GM04504 (cell line): ENCODE results near the gene CAMTA1.

Experiments used
- DNase-seq: peaks from one replicate; pipeline ENCODE4 v3.0.0-alpha.2; 2012; ENCODE audit warnings: low read depth

Gene CAMTA1

DNA sequence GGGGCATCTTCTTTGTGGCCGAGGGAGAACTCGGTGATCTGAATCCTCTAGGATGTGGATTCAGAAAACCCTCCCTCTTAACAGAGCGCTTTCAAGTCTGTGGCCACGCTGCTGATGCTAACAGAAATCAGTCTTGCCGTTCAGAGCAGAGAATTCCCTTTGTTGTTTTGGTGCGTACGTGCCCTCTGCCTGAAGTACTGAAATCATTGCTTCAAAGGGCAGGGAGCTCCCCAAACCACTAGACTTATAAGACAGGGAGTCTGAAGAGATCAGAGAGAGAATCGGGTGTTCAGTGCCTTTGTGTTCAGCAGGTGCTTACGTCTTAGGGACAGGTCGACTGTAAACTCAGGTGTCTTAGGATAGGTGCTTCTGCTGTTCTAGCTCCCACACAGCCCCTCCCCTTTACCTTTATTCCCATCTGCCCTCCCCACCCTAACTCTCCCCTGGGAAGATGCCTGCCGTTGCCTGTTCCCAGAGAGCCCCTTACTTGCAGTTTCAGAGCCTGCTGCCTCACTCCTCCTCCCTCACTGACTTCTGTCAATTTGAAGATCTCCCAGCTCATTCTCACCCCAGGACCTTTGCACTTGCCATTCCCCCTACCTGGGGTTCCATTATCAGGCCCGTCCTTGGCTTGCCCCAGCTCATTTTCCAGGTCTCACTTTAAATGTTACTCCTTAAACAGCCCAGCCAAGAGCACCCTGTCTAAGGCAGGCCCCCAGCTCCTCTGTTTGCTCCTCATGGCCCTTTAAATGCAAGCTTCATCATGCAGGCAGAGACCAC lies 143.0 kb downstream of the CAMTA1 start:
- DNase-seq, result no peak

DNA sequence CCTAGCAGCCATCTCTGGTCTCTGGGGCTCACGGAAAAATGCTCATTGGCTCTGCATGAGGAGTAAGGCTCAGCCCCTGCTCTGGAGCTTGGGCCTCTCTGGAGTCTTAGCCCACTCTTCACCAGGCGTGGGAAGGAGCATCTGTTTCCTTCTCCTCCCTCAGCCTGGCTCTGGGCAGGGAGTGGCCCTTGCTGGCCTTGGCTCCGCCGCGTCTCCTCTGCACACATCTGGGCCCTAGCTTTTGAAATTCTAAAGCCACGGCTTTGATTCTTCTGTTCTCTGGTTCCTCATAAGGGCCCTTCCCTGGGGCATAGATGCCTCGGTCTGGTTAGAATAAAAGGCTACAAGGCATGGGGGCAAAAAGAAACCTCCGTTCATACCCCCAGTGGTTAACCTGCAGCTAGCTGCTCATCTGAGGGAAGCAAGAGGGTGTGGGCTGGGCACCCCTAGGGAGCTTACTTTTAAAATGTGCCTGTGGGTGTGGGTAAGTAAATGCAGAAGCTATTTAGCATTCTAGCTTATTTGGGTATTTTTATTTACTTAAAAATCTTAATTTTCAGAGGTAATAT lies 145.6 kb downstream of the CAMTA1 start:
- DNase-seq, result no peak

DNA sequence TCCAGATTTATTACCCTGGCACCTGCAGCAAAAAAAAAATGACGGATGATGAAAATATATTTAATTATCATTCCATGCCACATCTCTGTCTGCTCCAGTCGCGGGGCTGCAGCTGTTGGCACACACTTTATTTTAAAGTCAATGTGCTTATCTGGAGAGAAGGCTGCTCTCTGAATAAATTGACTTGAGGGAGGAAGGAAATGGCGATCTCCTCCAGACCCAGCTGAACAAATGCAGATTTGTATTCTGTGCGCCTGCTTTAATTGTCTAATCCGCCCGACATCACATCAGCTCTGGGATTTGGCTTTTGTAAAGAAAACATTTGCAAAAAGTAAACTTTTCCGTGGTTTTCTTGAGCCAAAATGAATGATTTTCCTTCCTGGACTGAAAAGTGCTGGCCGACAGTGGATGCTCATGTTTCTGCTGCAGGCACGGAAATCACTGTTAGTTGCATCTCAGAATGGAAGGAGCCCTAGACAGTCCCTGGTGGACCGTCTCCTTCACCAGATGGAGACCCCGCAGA lies 150.2 kb downstream of the CAMTA1 start:
- no peak for DNase-seq

DNA sequence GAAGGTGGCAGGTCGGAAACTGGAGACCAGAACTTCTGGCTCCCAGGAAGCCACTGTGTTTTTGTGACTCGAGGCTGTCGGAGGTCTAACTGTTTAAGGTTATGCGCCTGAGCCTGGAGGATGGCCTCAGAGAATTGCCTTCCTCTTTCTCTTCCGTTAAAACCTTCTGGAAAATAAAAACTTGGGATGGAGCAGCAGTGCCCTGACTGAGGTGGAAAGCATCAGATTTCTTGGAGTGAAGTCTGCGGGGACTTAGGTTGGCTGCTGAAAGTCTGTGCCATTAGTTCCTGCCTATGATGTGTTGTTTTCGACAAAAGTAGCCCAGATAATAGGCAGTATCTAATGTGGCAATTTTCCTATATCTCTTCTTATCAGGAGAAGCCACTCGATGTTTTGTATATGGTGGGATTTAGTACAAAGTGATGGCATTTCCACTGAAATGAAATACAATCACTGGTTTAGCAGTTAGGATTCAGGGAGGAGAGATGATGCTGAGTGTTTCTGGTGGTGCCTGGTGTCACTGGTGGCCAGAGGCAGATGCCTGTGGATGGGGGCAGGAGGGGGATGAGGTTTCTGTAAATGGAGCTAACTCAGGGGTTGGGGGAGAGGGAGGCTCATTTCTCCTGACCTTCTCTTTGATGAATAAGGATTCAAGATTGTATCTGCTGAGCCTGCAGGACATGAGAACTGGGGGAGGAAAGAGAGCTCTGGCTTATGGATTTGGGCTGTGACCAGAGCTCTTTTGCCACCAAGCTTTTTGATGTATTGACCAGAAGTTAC lies 150.8 kb downstream of the CAMTA1 start:
- no peak for DNase-seq

DNA sequence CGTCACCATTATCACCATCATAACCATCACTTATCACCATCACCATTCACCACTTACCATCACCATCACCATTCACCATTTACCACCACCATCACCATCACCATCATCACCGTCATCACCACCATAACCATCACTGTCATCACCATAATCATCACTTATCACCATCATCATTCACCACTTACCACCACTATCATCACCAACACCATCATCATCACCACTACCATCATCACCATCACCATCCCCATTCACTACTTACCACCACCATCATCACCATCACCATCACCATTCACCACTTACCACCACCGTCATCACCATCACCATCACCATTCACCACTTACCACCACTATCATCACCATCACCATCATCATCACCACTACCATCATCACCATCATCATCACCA lies 151.8 kb downstream of the CAMTA1 start:
- no peak for DNase-seq

DNA sequence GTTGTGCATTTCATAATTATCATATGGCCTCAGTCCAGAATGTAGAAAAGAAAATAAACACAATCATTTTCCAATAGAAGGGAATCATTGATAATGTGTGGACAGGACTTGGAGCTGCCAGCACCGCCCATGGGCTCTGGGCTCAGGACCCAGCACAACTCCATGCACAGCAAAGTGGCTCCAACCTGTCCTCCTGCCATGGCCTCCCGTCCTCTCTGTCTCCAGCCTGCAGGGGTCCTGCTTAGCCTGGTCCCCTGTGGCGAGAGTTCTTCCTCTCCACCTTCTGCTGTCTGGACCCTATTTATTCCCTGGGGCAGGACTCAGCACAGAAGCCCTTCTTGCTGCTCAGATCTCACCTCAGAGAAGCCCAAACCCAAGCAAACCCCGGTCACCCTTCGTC lies 154.1 kb downstream of the CAMTA1 start:
- DNase-seq, result no peak

DNA sequence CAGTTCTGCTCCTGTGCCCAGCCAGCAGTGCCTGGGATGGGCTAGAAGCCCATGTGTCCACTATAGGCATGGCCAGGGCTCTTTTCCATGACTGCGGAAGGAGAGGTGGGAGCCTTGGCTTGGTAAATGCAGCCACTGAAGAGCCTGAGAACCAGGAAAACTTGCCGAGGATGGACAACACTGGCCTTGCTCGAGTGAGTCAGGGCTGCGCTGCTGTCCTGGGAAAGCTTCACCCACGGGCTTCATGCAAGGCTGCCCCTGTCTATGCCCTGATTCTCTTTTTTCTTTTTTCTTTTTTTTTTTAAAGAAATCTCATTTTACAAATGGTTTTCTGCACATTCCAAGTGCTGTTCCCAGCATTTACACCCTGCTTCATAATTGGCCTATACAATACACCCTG lies 156.5 kb downstream of the CAMTA1 start:
- no peak for DNase-seq

DNA sequence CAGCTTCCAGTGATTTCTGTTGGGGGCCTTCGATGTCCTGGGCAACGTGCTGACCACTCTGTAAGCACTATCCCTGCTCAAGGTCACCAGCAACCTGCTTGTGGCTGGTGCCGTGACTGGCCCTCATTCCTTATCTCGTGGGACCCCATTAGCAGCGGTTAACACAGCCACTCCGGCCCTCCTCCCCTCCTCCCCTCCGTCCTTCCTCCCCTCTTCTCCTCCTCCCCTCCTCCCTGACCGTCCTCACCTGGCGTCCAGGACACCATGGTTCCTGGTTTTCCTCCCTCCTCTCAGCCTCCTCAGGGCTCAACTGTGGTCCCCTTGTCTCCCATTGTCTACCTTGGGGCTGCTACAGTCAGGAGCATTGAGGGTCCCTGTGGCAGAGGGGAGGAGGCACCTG lies 157.7 kb downstream of the CAMTA1 start:
- DNase-seq, result no peak

DNA sequence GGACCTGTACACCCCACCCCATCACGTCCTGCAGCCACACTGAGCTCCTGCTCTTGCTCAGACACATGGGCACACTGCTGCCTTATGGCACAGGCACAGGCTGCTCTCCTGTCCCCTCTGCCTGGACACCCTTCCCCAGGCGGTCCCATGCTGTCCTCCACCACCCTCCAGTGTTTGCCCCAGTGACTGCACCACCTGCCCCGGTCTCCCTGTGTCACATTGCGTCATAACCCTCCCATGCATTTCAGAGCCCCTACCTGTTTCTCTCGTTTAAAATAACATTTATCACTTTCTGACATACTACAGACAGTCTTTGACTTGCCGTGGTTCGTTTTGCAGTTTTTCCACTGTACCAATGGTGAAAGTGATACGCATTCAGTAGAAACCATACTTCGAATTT lies 159.2 kb downstream of the CAMTA1 start:
- DNase-seq, result no peak

DNA sequence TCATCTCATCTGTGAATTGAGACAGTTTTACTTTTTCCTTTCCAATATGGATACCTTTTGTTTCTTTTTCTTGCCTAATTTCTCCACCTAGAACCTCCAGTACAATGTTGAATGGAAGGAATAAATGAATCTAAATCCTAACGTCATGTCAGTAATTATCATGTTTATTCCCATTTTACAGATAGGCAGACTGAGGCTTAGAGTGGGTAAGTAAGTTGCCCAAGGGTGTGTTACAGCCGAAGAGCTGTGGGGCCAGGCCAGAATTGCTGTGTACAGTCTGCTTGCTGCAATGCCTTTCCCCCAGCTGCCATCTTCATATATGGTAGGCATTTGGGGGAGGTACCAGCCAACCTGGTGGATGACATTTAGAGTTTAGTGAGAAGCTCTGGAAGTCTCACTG lies 162.7 kb downstream of the CAMTA1 start:
- no peak for DNase-seq

DNA sequence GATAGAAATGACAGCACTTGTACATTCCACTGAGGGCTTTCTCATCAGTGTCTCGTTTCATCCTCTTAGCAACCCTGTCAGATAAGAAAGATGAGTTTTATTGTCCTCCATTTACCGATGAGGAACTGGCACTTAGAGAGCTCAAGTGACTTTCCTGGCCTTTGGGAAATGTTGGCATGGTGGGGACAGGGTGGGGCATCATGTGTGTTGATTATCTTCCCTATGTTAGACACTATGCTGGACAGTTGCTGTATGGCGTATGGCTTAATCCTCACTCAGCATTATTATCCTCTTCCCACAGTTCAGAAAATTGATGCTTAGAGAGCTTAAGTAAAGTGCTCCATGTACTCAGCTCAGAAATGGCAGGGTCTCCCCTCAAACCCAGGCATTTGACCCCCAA lies 163.2 kb downstream of the CAMTA1 start:
- no peak for DNase-seq

DNA sequence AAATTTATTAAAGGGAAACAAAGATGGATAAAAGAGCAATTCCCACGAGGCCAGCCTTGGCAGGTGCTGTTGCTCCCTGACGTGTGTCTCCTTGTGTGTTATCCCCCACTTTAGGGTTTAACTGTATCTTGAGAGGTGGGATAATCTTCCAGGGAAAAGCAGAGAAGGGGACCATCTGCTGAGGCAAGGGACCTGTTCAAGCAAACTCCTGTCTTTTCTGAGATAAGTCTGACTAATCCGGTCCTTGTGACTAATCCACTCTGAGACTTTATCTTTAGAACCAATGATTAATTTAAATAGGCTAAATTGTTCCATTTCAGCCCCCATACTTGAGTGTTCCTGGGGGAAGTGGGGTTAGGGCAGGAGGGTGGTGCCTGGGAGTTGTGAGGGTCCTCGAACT lies 163.6 kb downstream of the CAMTA1 start:
- no peak for DNase-seq

DNA sequence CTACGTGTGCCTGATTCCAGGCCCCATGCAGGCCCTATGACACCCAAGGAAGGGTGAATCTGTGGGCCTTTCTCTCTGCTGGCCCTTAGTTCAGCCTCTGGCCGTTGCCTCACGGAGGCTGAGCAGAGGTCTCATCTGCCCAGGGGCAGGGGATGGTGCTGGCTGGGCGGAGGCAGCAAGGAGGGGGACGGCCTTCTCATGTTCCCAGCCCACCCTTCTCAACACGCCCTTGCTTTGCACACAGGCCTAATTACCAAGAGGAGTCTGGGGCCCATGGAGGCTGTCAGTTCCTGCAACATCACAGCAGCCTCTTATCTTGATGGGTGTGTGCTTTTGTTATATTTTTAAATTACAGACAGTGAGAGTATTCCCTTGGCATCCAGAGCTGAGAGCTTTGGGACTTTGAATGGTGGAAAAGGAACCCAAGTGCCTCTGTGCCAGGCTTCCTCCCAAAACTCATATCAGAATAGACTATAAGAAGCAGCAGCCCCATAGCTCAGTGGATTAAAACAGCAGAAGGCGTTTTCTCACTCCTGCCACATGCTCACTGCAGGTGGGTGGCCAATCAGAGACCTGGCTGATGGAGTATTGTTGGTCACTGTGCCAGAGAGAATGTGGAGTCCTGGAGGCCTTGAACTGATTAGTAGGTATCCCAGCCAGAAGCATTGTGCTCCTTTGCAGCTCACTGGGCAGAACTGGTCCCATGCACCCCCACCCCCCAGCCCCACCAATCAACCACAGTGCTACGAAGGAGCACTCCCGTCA lies 164.9 kb downstream of the CAMTA1 start:
- no peak for DNase-seq

DNA sequence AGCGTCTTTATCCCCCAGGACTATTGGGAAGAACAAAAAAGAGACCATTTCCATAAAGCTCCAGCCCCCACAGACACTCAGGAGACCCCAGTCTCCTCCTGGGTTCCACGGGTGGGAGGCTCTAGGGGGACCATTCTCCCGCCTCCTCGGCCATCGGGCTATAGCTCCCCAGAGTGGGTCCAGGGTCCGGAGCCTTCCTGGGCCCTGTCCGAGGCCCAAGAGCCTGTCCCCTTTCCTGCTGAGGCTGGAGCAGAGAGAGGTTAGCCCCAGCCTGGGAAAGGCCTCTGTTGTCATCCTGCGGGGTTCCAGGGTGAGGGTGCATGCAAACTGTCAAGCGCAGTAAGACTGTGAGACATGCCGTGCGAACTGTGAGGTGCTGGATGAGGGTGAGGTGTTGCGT lies 166.3 kb downstream of the CAMTA1 start:
- DNase-seq, result no peak

DNA sequence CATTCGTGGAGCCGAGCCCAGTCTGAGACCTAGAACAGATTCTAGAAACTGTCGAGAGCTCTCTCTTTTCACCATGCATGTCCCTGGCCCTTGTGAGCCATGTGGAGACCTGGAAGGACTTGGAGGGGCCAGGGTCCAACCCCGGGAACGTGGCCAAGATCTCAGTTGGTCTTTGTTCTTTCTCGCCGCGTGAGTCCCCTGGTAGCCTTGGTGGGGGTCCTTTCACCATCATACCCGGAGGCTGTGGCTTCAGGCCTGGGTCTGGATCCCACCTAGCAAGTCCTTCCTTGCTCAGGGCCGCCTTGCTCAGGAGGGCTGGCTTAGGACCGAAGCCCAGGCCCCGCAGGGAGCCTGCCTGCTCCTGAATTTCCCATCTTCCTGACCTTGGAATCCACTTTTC lies 168.0 kb downstream of the CAMTA1 start:
- no peak for DNase-seq

DNA sequence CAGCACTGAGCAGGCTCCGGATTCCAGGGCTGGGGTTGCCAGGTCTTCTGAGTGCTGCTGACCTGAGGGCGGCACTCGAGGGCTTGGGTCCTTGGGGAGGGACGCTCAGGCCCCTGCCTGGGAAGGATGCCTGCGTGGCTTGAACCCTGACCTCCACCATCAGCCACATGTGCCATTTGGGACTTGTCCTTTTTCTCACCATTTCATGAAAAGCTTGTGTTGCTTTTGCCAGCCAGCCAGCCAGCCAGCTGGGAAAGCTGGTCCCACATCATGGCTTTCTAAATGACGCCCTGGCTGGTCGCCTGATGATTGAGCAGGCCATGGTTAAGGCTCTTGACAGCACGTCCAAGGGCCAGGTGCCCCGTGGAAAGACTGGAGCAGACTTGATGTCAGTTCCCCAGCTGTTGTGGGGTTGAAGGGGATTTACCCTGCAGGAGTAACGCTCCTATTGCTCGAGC lies 168.7 kb downstream of the CAMTA1 start:
- no peak for DNase-seq

DNA sequence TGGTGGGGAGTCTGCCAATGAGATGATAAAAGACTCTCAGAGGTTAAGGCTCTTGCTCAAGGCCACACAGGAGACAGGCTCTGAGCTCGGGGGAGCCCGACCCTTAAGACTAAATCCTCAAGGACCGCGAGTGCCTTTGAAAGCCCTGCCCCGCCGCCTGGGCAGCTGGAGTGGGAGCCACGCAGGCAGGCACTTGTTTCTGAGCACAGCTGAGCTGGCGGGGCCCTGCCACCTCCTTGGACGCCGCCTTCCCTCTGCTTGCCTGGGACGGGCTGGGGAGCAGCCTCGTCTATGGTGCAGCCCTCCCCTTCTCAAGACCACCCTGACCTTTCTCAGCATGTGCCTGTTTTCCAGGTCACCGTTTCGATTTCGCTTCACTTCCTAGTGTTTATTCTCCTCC lies 169.3 kb downstream of the CAMTA1 start:
- no peak for DNase-seq

DNA sequence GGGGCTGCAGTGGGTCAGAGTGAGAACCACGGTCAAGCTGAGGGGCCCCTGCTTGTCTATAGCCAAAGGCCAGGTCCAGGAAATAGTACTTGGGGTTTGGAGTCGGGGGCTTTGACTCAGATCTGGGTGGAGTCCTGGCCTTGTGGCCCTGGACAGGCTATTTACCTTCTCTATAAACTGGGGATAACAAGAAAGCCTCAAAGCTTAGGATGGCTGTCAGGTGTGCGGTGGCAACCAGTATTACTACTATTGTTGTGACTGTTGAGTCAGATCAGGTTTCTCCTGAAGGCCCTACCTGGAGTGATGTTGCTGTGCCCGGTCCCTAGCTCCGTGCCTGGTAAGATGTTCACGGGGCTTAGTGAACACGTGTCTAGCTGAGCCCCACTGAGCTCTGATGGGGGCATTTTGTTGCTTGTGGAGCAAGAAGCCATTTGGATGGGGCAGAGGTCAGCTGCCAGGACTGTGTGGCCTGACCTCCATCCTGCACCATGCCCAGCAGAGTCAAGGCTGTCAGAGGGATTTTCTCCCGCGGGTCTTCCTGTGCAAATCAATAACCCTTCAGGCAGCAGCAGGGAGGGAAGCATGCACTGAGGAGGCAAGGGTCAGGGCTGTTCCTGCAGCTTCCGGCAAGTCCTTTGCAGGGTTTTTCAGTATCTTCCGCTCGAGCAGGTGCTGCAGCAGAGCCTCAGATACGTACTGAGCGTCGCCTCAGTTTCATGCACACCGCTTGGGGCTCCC lies 170.3 kb downstream of the CAMTA1 start:
- no peak for DNase-seq

DNA sequence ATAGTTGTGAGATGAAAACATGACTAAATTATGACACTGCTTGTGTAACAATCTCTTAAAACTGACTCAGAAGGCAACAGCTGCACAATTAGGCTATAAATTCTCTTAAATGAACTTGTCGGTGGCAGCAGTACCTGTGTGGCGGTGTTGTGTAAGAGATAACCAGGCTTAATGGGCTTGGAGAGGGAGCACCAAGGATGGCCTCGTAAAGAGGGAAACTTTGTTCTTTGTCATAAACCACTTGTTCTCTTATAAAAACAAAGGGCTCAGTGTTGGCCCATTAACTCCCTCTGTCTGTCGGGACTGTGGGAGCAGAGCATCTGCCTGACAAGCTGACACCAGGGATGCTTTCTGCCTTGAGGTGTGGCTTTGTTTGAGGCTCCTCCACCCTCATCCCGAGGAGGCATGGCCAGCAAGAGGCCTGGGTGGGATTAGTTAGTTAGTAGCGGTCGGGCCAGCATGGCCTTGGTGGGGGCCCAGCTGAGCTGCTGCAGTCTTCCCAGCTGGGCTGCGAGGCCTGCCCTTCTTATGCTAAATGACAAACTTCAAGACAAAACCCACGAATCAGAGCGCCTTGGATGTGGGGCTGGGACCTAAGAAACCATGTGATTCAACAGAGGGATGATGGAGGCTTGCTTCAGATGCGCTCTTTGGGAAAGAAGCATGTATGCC lies 171.4 kb downstream of the CAMTA1 start:
- DNase-seq, result no peak

DNA sequence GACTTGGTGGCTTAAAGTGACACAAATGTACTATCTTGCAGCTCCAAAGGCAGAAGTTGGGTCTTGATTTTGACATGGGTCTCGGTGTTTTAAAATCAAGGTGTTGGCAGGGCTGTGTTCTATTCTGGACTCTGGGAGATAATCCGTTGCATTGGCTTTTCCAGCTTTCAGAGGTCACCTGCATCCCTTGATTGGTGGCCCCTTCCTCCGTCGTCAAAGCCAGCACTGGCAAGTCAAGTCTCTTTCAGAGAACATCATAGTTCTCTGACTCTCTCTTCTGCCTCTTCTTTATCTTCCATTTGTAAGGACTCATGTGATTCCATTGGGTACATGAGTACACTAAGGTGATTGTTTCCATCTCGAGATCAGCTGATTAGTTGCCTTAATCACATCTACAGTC lies 172.1 kb downstream of the CAMTA1 start:
- no peak for DNase-seq
